Measurements from ENCODE around the gene CARS2. TPM values are rescaled to one million over a fixed set of nuclear protein-coding genes. Genes with fewer than 3 reads are reported as not detected.
"Not testable (repeated sequence)": the region's sequence is repeated elsewhere in the genome, so short reads cannot be mapped to it uniquely, and the experiment has no call there.

The CARS2 gene
- 10 to 100 TPM; 54.6 to 59.3 TPM for total RNA-seq

- CTCF ChIA-PET, result interaction anchor here (0.7 to 1.8 kb wide), 3 partner anchors 12 to 247 kb away, joined by 3 to 7 read pairs (median 3); no protein-coding TSS in a partner anchor
- H3K4me3 Mint-ChIP-seq, result peak within 1 kb of the TSS; percentile 87
- DNase-seq, result peak; percentile 97
- no peaks in the 10 kb centered on the region for H3K9me3 Mint-ChIP-seq
- no peaks in the 10 kb centered on the region for H3K27me3 Mint-ChIP-seq
- intact Hi-C loops (cut with micrococcal nuclease), result loop anchor here (1.0 to 10.0 kb wide), 2 partner anchors 9 to 1879 kb away; partner anchors contain the start of gene TUBGCP3
- peaks cover 30% of the 10 kb centered on the region for H3K4me1 Mint-ChIP-seq (ENCODE audit: low read depth)
- POLR2A ChIA-PET, result interaction anchor here (0.6 to 1.4 kb wide), 3 partner anchors 9 to 208 kb away, joined by 3 to 6 read pairs (median 5); no protein-coding TSS in a partner anchor
- H3K36me3 Mint-ChIP-seq, result peaks cover 19% of the 10 kb centered on the region
- peak within 1 kb of the TSS; percentile 83 for H3K27ac Mint-ChIP-seq
Measured at GRCh38 chr13:110705826-110706569, at the start of gene CARS2. Gene CARS2, minus strand, starts transcription at chr13:110706116. Its CDS starts 23 bp downstream, at chr13:110706093.

- peaks cover 10% of the 10 kb centered on the region for H3K36me3 Mint-ChIP-seq
- intact Hi-C loops (cut with micrococcal nuclease), result no loop called here
- ChIA-PET POLR2A (no interaction called here), CTCF (no interaction called here)
- H3K27me3 Mint-ChIP-seq, result no peaks in the 10 kb centered on the region
- no peak overlapping the region for H3K27ac Mint-ChIP-seq
- H3K9me3 Mint-ChIP-seq, result peaks cover 11% of the 10 kb centered on the region
- no peaks in the 10 kb centered on the region for H3K4me1 Mint-ChIP-seq (ENCODE audit: low read depth)
- no peak overlapping the region for H3K4me3 Mint-ChIP-seq
- no peak for DNase-seq
Measured at GRCh38 chr13:110748271-110748670, 42.4 kb upstream of the CARS2 start.

GRCh38 chr13:110746438-110746837, 40.5 kb upstream of the CARS2 start:
- Mint-ChIP-seq H3K4me1 (ENCODE audit: low read depth) (no peaks in the 10 kb centered on the region), H3K27ac (no peak overlapping the region), H3K36me3 (peaks cover 8% of the 10 kb centered on the region), H3K27me3 (no peaks in the 10 kb centered on the region), H3K9me3 (peaks cover 19% of the 10 kb centered on the region), H3K4me3 (no peak overlapping the region)
- no peak for DNase-seq
- intact Hi-C loops (cut with micrococcal nuclease), result no loop called here
- ChIA-PET POLR2A (no interaction called here), CTCF (no interaction called here)

GRCh38 chr13:110743687-110744086, 37.8 kb upstream of the CARS2 start:
- Mint-ChIP-seq H3K4me3 (no peak overlapping the region), H3K27me3 (no peaks in the 10 kb centered on the region), H3K36me3 (peaks cover 6% of the 10 kb centered on the region), H3K9me3 (peaks cover 19% of the 10 kb centered on the region), H3K4me1 (ENCODE audit: low read depth) (no peaks in the 10 kb centered on the region), H3K27ac (no peak overlapping the region)
- intact Hi-C loops (cut with micrococcal nuclease), result no loop called here
- ChIA-PET POLR2A (no interaction called here), CTCF (no interaction called here)
- no peak for DNase-seq

GRCh38 chr13:110737555-110737954, 31.6 kb upstream of the CARS2 start:
- intact Hi-C loops (cut with micrococcal nuclease), result no loop called here
- H3K36me3 Mint-ChIP-seq, result no peaks in the 10 kb centered on the region
- no peaks in the 10 kb centered on the region for H3K27me3 Mint-ChIP-seq
- H3K9me3 Mint-ChIP-seq, result peaks cover 6% of the 10 kb centered on the region
- no peak for DNase-seq
- H3K4me1 Mint-ChIP-seq (ENCODE audit: low read depth), result no peaks in the 10 kb centered on the region
- no peak overlapping the region for H3K27ac Mint-ChIP-seq
- ChIA-PET POLR2A (no interaction called here), CTCF (no interaction called here)
- H3K4me3 Mint-ChIP-seq, result no peak overlapping the region

- H3K4me3 Mint-ChIP-seq, result no peak overlapping the region
- CTCF ChIA-PET, result no interaction called here
- H3K36me3 Mint-ChIP-seq, result no peaks in the 10 kb centered on the region
- intact Hi-C loops (cut with micrococcal nuclease), result no loop called here
- DNase-seq, result no peak
- POLR2A ChIA-PET, result no interaction called here
- H3K27ac Mint-ChIP-seq, result no peak overlapping the region
- no peaks in the 10 kb centered on the region for H3K4me1 Mint-ChIP-seq (ENCODE audit: low read depth)
- peaks cover 4% of the 10 kb centered on the region for H3K9me3 Mint-ChIP-seq
- no peaks in the 10 kb centered on the region for H3K27me3 Mint-ChIP-seq
Measured at GRCh38 chr13:110734561-110734960, 28.6 kb upstream of the CARS2 start.

- Mint-ChIP-seq H3K27ac (no peak overlapping the region), H3K4me1 (ENCODE audit: low read depth) (peaks cover 10% of the 10 kb centered on the region)
- POLR2A ChIA-PET, result no interaction called here
Measured at GRCh38 chr13:110731072-110731471, 25.2 kb upstream of the CARS2 start.

GRCh38 chr13:110726726-110727125, 20.8 kb upstream of the CARS2 start:
- peak overlapping the region; percentile 71 for H3K27ac Mint-ChIP-seq
- intact Hi-C loops (cut with micrococcal nuclease), result loop anchor here (1.0 to 5.0 kb wide), 2 partner anchors 11 to 91 kb away; no protein-coding TSS in a partner anchor
- peaks cover 19% of the 10 kb centered on the region for H3K4me1 Mint-ChIP-seq (ENCODE audit: low read depth)
- ChIA-PET CTCF (no interaction called here), POLR2A (no interaction called here)
- no peaks in the 10 kb centered on the region for H3K9me3 Mint-ChIP-seq
- H3K27me3 Mint-ChIP-seq, result no peaks in the 10 kb centered on the region
- H3K36me3 Mint-ChIP-seq, result peaks cover 2% of the 10 kb centered on the region
- H3K4me3 Mint-ChIP-seq, result peak overlapping the region; percentile 24
- DNase-seq, result peak; percentile 86

More at GRCh38 chr13:110731072-110731471, 25.2 kb upstream of the CARS2 start:
- intact Hi-C loops (cut with micrococcal nuclease), result no loop called here
- CTCF ChIA-PET, result no interaction called here
- no peak overlapping the region for H3K4me3 Mint-ChIP-seq
- H3K9me3 Mint-ChIP-seq, result no peaks in the 10 kb centered on the region
- DNase-seq, result no peak
- H3K36me3 Mint-ChIP-seq, result no peaks in the 10 kb centered on the region
- no peaks in the 10 kb centered on the region for H3K27me3 Mint-ChIP-seq

- intact Hi-C loops (cut with micrococcal nuclease), result loop anchor here (1.0 to 5.0 kb wide), 2 partner anchors 11 to 91 kb away; no protein-coding TSS in a partner anchor
- POLR2A ChIA-PET, result interaction anchor here (0.6 to 0.8 kb wide), 2 partner anchors 90 to 264 kb away, joined by 3 read pairs; no protein-coding TSS in a partner anchor
- peak overlapping the region; percentile 71 for H3K27ac Mint-ChIP-seq
Measured at GRCh38 chr13:110726153-110726552, 20.2 kb upstream of the CARS2 start.

GRCh38 chr13:110723598-110723997, 17.7 kb upstream of the CARS2 start:
- Mint-ChIP-seq H3K4me3 (no peak overlapping the region), H3K27me3 (no peaks in the 10 kb centered on the region), H3K27ac (no peak overlapping the region), H3K36me3 (peaks cover 15% of the 10 kb centered on the region), H3K4me1 (ENCODE audit: low read depth) (peaks cover 25% of the 10 kb centered on the region), H3K9me3 (no peaks in the 10 kb centered on the region)
- DNase-seq, result no peak
- POLR2A ChIA-PET, result interaction anchor here (0.6 to 1.1 kb wide), 2 partner anchors 12 to 102 kb away, joined by 4 to 5 read pairs; no protein-coding TSS in a partner anchor
- intact Hi-C loops (cut with micrococcal nuclease), result no loop called here
- CTCF ChIA-PET, result no interaction called here

More at GRCh38 chr13:110726153-110726552, 20.2 kb upstream of the CARS2 start:
- H3K9me3 Mint-ChIP-seq, H3K36me3 Mint-ChIP-seq, H3K27me3 Mint-ChIP-seq, H3K4me3 Mint-ChIP-seq, CTCF ChIA-PET: not testable (repeated sequence)
- DNase-seq, result peak; percentile 33
- peaks cover 19% of the 10 kb centered on the region for H3K4me1 Mint-ChIP-seq (ENCODE audit: low read depth)

GRCh38 chr13:110722971-110723370, 17.1 kb upstream of the CARS2 start:
- Mint-ChIP-seq H3K4me1 (ENCODE audit: low read depth) (peaks cover 28% of the 10 kb centered on the region), H3K4me3 (no peak overlapping the region), H3K27me3 (no peaks in the 10 kb centered on the region), H3K27ac (no peak overlapping the region), H3K36me3 (peaks cover 15% of the 10 kb centered on the region), H3K9me3 (no peaks in the 10 kb centered on the region)
- POLR2A ChIA-PET, result no interaction called here
- DNase-seq, result no peak
- intact Hi-C loops (cut with micrococcal nuclease), result no loop called here
- CTCF ChIA-PET, result no interaction called here

GRCh38 chr13:110719036-110719710, 13.3 kb upstream of the CARS2 start:
- Mint-ChIP-seq H3K4me1 (ENCODE audit: low read depth) (peaks cover 25% of the 10 kb centered on the region), H3K27ac (no peak overlapping the region), H3K27me3 (no peaks in the 10 kb centered on the region), H3K4me3 (no peak overlapping the region), H3K36me3 (peaks cover 19% of the 10 kb centered on the region), H3K9me3 (no peaks in the 10 kb centered on the region)
- no peak for DNase-seq
- intact Hi-C loops (cut with micrococcal nuclease), result loop anchor here (10.0 kb wide), 1 partner anchor 466 kb away; no protein-coding TSS in a partner anchor
- CTCF ChIA-PET, result interaction anchor here (1.0 to 1.6 kb wide), 3 partner anchors 13 to 196 kb away, joined by 3 to 7 read pairs (median 4); partner anchors contain the start of genes ANKRD10 and CARS2
- POLR2A ChIA-PET, result no interaction called here
